Epithelial cell of prostate (primary cell): ENCODE data around the gene LARP4B.

Experiments used
- DNase-seq: peaks from one replicate; pipeline ENCODE4 v3.0.0-alpha.2; 2011; ENCODE audit warnings: low read depth, low spot score
- H3K27ac ChIP-seq: fragments of 450-650 bp; 2 replicates; pipeline ENCODE4 v1.5.1; 2017; ENCODE audit warnings: mild to moderate bottlenecking

Gene LARP4B

DNA sequence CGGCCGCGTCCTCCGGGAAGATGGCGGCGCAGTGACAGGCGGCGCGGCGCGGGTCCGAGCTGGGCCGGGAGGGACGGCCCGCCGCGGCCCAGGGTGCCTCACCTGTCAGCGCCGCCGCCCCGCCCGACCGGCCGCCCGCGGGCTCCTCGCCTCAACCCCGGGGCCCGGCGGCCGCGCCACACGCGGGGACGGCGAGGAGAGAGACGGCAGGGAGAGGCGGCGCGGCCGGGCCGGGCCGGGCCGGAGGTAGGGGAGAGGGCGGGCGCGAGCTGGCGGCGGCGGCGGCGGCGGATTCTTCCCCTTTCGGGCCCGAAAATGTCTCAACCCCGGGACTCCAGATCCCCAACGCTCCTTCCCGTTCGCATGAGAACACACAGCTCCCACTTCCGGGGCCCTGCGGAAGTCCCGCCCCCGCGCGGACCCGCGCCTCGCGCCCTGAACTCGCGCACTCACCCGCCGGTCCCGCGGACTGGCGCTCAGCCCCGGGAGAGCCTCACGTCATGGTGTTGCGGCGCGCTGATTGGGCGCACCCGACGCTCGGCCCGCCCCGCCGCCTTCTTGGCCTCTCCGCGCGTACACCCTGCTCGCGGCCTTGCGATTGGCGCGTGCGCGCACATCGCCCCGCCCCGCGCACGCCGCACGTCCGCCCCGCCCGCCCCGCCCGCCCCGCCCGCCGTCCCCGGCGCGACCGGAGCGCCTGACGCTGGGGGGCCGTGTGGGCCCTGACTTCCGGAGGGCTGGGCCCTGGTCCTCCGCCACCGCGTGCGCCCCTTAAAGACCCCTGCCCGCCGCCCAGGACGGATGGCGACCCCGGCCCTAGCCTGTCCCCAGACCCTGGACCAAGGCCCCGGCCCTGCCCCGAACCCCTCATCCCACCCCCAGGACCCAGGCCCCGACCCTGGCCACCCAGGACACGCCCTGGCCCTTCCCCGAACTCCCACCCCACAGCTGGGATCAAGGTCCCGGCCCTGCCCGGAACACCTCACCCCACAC lies at the start of gene LARP4B:
TSS of gene LARP4B (minus strand) at position 380 of the 993 bp plus-strand sequence. CDS start 45,984 bp downstream, outside the sequence.
- DNase-seq: peak; percentile 89
- peak within 1 kb of the TSS; percentile 97 for H3K27ac ChIP-seq

DNA sequence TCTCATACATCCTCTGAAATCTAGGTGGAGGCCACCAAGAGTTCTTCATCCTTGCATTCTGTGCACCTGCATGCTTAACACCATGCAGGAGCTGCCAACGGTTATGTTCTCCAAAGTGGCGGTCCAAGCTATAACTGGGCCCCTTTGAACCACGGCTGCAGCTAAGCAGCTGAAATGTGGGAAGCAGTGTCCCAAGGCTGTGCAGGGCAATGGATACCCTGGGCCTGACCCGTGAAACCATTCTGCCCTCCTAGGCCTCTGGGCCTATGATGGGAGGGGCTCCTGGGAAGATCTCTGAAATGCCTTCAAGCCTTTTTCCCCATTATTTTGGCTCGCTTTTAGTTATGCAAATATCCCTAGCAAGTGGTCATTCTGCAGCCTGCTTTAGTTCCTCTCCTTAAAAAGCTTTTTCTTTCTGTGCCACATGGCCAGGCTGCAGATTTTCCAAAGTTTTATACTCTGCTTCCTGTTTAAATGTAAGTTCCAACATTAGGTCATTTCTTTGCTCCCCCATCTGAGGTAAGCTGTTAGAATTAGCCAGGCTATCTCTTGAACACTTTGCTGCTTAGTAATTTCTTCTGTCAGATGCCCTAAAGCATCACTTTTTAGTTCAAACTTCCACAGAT lies 49.1 kb upstream of the LARP4B start:
- DNase-seq: no peak

DNA sequence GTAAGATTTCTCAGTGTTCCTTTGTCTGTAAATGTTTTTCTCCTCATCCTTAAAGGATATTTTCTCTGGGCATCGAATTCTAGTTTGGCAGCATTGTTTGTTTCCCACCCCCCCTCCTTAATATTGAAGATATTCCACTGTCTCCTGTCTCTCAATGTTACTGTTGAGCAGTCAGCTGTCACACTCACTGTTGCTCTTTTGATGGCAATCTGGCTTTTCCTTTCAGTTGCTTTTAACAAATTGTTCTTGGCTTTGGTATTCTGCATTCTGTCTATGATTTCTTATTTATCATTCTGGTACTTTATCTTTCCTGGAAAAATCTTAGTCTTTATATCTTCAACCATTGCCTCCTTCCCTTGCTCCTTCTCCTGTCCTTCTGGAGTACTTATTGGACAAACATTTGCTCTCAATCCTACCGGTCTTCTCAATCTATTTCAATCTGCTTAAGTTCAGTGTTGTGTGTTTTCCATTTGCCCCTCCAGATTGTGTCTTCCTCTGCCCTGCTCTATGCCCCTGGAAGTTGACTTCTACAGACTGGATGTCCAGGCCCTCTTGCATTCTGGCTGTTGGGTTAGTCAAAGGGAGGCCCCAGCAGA lies 47.4 kb upstream of the LARP4B start:
- DNase-seq: no peak
- H3K27ac ChIP-seq: no peak overlapping the region

More for the DNA sequence above, 49.1 kb upstream of the LARP4B start:
- no peak overlapping the region for H3K27ac ChIP-seq

DNA sequence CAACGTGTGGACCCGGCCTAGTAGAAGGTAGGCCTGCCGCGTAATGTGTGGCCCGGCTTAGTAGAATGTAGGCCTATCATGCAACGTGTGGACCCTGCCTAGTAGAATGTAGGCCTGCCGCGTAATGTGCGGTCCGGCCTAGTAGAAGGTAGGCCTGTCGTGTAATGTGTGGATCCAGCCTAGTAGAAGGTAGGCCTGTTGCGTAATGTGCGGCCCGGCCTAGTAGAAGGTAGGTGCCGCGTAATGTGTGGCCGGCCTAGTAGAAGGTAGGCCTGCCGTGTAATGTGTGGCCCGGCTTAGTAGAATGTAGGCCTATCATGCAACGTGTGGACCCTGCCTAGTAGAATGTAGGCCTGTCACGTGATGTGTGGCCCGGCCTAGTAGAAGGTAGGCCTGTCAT lies 44.8 kb upstream of the LARP4B start:
- DNase-seq: no peak
- H3K27ac ChIP-seq: no peak overlapping the region

DNA sequence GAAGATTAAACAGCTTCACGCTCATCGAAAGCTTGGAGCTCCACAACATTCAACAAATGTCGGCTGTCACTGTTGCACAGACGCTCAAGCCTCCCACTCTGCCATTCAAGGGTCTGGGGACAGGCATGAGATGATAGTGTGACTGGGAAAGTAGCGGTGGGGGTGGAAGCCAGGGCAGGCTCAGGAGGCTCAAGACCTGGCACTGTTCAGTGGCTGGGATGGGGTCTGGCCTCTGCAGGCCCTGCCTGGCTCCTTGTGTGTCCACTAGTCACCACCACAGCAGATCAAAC lies 43.2 kb upstream of the LARP4B start:
- H3K27ac ChIP-seq: no peak overlapping the region
- DNase-seq: no peak

DNA sequence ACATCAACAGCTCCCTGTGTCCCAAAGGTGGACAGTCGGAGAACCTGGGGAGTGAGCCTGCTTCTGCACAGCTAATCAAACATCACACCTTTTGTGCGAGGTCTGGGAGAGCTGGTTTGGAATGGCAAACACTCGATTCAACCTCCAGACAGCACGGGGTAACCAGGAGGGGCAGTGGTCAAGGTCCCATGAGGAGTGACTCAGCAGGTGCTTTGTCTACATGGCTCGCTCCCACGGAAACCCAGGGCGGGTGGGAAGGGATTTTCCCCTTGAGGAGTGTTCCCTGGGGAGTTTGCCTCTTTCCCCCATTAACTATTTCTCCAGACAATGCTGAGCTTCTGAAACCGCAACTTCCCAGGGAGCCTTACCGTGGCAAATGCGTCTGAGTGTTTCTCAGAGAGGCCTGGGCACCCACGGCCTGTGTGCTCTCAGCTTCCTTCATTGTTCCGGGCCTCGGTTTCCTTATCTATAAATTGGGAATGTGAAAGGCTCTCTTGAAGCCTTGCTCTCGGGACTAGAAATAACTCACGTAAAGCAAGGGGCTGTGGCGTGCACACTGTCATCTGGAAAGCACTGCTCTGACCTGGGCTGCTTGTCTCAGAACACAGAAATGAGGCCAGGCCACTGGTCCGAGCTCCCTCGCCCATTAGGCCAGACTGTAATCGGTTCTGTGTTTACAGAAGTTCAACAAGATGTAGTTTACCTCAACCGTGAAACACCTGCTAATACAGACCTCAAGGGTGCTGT lies 42.7 kb upstream of the LARP4B start:
- H3K27ac ChIP-seq: no peak overlapping the region
- no peak for DNase-seq

DNA sequence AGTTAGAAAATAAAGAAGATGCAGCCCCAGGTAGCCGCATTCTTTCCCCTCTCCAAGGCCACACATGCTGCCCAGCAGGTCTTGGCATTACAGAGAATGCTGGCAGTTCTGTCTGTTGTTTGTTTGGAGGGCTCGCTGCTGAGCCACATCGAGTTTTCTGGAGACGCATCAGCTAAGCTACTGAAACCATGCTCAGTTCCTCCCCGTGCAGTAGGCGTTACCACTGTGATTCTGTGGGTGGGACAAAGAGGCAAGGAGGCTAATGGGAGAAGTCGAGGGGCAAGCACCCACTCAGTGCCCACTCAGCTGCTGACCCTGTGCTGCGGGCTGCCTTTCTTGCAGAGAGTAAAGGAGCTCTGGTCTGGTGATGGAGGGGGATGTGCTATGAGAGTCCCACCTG lies 41.3 kb upstream of the LARP4B start:
- H3K27ac ChIP-seq: no peak overlapping the region
- DNase-seq: no peak

DNA sequence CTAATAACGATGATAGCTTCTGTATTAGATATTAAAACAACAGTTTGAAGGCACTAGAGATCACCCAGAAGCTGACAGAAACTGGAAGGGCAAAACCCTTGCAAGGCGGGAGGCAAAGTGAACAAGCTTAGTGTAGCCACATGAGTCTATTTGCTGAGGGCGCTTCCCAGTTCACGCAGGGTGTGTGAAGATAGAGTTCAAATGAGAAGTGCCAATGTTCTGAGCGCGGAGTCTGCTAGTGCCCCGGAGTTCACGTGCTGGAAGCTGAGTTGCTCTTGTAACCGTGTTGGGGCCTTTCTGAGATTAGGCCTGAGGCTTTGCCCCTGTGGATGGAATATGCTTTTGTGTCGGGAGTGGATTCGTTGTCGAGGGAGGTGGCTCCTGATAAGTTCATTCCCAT lies 40.1 kb upstream of the LARP4B start:
- DNase-seq: no peak
- no peak overlapping the region for H3K27ac ChIP-seq

DNA sequence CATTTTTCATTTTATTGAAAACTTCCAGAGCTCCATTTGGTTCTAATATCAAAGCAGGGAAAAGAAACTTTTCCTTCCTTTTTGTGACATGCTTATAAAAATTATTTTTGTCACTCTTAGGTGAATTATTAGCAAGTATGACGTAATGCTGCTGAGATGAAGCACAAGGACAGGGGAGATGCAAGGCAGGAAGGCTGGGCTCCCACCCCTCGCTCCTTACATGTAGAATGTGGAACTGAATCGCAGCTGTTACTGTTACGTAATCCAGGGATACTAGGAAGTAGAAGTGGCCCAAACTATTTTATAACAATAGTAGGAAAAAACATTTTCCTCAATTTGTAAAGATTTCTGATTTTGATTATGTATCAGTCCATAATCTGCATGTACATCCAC lies 39.6 kb upstream of the LARP4B start:
- H3K27ac ChIP-seq: no peak overlapping the region
- no peak for DNase-seq

DNA sequence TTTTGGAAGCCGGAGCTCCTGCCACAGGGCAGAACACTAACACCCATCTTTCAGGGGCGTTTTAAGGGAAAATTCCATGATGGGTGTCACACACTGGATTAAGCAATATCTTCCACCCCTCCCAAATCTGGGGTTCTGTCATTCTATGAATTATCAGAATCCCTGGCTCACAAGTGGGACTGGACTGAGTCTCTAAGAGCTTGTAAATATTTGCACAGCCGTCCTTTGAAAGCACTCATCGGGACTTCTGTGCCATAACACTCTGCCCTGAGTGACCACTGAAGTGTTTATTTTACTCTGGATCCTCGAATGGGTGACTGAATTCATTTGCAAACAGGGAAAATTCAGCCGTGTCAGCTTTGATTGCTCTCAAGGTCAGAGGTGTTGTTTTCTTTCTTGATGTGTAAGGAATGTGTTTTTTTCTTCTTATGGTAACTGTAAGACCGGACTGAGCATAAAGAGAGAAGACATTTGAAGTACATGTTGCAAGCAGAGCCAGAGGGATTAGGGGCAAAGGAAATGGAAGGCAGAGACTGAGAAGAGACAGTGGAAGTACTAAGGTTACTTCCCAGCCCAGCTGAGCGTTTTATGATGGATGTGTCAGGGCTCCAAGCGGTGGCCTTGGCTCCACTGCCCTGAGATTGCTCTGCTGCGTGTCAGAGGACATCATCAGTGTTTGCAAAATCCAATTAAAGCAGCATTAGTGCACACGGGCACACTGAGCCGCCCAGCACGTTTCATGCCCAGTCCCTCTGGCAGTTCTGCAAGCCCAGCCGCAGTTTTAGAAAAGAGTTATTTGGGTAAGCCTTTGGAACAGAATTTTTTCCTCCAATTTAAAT lies 39.0 kb upstream of the LARP4B start:
- H3K27ac ChIP-seq: no peak overlapping the region
- DNase-seq: no peak

DNA sequence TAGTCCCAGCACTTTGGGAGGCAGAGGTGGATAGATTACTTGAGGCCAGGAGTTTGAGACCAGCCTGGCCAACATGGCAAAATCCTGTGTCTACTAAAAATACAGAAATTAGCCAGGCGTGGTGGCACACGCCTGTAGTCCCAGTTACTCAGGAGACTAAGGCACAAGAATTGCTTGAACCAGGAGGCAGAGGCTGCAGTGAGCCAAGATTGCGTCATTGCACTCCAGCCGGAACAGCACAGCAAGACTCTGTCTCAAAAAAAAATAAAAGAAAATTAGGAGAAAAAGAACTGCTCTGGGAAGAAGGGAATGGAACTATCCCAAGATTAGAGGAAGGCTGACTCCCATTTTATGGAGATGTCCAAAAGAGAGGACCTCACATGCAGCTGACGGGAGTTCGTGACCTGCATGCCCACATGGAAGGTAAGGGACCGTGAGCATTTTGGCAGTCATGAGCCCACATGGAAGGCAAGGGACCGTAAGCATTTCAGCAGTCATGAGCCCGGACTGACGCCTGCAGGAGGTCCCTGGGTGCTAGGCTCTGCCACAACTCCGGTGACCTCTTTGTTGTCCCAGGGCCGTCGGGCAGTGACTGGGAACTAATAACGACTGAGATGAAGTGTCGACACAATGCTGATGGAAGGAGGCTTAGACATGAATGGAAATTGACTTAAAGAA lies 38.1 kb upstream of the LARP4B start:
- H3K27ac ChIP-seq: no peak overlapping the region
- DNase-seq: no peak

DNA sequence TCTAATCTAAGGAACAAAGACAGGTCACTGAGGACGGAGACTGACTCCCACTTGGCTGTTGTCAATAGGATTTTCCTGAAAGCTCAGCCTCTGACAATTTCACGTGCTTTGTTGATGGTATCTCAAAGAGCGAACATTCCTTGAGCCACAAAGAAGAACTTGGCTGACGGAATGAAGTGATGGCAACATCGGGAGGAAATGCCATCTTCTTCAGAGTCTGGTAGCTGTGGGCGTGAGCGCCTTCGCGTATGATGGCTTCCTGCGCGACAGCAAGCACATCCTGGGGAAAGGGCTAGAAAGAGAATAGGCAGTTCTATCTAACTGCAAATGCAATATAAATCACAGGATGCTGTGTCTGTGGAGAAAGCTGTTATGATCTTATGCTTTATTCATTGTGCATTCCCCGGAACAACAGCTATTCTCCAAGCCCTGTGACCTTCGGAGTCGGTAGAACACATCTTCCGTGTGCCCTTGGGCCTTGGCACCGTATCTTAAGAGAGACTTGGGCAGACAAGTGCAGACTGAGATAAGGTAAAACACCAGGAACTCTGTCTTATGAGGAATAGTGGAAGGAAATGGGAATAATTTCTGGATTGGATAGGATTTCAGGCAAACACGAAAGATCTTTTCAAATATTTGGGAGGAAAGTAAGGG lies 37.2 kb upstream of the LARP4B start:
- no peak for DNase-seq
- H3K27ac ChIP-seq: no peak overlapping the region

DNA sequence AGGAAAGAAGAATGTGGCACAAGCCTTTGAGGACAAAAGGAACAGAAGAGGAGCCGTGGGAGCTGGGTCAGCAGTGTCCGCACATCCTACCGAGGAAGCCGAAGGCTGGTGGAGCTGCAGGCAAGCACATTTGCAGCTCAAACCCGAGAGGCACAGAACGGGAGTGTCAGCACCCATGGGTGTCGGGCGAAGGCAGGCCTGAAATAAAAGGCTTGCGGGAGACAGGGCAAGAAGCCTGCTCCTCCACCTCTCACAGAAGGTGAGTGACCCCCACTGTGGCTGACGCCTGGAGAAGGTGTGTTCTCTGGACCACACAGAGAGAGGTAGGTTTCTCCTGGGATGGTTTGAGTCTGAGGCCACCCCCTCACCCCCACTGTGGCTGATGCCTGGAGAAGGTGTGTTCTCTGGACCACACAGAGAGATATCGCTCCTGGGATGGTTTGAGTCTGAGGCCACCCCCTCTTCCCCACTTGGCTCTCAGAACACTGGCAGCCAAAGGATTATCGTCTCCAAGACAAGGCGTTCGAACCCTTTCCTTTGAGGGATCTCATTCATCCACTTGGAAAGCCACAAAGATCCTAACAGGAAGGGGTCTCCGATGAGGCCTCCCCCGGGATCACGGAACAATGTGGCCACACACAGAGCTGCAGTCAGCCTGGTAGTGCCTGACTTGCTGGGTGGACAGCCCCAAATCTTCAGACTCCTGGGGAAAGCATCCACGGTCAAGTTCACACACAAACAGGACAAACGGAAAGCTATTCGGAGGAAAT lies 35.1 kb upstream of the LARP4B start:
- no peak overlapping the region for H3K27ac ChIP-seq
- no peak for DNase-seq

DNA sequence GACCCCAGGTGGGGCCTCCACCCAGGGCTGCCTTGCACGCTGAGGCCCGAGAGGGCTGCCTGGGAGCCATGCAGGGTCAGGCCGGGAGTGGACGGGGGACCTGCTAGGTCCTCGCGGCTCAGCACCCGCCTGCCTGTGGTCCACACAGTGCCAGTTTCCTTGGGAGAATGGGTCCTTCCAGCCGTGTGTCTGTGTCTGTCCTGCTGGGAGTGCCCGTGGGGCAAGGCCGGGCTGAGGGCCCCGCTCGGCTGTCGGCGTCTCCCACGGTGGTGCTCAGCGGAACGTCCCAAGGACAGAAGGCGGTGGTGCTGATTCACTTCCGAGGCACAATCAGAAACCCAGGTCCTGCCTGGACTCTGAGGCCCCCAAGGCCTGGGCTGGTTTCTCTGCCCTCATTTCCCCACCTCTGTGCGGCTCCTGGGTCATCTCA lies 33.5 kb upstream of the LARP4B start:
- no peak for DNase-seq
- no peak overlapping the region for H3K27ac ChIP-seq

DNA sequence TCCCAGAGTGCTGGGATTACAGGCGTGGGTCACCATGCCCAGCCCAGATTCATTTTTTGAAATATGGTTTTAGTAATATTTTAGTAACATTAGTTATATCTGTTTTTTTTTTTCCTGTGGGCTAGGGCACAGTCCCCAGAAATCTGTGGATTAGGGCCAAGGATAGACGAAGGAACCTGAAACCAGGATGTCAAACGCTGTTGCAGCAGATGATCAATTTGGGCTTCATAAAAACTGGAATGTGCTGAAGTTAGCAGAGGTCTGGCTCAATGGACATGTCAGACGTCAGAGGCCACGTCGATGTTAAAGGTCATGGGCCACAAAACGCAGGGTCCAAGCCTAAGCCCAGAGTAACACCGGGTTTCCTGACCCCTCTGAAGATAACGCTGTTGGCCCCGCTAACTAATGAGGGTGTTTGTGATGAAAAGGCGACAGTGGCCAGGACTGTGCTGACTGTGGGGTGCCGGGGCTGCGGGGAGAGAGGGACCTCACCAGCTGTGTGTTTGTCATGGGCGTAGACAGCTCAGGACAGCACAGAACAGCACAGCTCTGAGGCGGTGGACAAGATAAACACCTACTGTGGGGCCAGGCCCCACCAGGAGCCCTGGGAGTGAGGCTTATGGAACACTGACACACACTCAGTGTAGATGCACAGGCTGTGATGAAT lies 32.9 kb upstream of the LARP4B start:
- DNase-seq: no peak
- no peak overlapping the region for H3K27ac ChIP-seq

DNA sequence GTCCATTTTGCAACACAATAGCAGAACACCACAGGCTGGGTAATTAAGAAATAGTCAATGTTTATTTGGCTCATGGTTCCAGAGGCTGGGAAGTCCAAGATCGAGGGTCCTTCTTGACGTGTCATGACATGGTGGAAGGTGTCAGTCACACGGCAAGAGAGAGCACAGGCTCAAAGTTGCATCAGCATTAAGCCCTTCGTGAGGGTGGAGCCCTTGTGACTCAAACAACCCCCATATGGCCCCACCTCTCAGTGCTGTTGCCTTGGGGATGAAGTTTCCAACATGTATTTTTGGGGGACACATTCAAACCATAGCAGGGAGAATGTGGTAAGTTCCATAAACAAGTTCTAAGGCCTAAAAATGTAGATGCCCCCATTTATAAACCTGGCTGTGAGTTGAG lies 32.1 kb upstream of the LARP4B start:
- H3K27ac ChIP-seq: no peak overlapping the region
- DNase-seq: no peak

DNA sequence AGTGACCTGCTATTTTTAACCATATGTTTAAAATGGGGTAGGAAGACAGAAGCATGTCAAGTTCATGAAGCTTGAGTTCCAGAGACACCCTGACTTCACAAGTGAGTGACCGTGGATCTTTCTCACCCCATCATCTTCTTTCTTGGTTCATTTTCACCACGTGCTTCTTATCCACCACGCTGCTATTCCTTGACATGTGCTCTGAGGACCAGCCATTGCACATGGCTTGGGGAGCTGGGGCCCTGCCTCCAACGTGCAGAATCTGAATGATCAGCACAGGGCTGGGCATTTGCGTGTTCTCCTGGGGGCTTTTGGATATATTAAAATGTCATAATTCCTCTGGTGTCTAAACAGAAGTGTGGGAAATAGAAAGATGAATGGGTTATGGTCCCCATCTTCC lies 31.7 kb upstream of the LARP4B start:
- no peak for DNase-seq
- H3K27ac ChIP-seq: no peak overlapping the region

DNA sequence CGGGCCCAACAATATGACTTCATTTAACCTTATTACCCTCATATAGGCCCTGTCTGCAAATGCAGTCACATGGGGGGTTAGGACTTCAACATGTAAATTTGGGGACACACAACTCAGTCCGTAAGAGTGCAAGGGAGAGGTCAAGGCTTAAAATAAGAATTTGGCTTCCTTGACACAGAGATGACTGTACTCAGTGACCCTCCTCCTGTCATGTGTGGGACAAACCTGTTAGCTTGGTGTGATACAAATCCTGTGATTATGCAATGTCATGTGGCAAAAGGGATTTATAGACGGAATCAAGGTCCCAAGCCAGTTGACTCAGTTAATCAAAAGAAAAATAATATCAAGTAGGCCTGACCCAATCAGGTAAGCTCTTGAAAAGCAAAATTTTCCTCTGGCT lies 30.8 kb upstream of the LARP4B start:
- no peak for DNase-seq
- H3K27ac ChIP-seq: no peak overlapping the region
